Measurements from ENCODE around the gene NUP42. TPM values are rescaled to one million over a fixed set of nuclear protein-coding genes. Genes with fewer than 3 reads are reported as not detected.
"Not testable (repeated sequence)": the region's sequence is repeated elsewhere in the genome, so short reads cannot be mapped to it uniquely, and the experiment has no call there.

NUP42 gene
- total RNA-seq, 1 donor from 2014 or later = 20.8 TPM

DNA sequence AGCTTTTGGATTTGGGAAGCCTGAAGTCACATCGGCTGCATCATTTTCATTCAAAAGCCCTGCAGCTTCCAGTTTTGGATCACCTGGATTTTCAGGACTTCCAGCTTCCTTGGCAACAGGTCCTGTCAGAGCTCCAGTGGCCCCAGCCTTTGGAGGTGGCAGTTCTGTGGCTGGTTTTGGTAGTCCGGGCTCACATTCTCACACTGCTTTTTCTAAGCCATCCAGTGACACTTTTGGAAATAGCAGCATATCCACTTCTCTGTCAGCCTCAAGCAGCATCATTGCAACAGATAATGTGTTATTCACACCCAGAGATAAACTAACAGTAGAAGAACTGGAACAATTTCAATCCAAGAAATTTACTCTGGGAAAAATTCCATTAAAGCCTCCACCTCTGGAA lies 18.5 kb downstream of the NUP42 start:
- no peak for DNase-seq (ENCODE audit: low spot score)

GRCh38 chr7:23204241-23204640 lies 22.4 kb downstream of the NUP42 start:
- no peak for DNase-seq (ENCODE audit: low spot score)

DNA sequence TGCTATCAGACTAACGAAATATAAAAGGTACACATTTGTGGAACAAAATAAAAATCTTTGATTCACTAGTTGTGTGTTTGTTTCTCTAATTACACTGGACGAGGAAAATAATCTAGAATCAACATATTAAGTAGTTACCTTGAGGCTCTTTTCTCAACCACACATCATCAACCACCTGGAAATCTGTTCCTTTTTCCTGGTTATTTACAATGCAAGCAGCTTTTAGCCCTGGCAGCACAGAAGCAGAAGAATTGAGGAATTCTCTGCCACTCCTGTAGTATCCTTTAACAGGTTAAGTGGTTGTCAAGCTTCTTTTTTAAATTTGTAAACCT lies 23.7 kb downstream of the NUP42 start:
- no peak for DNase-seq (ENCODE audit: low spot score)

GRCh38 chr7:23205909-23206767 lies 24.3 kb downstream of the NUP42 start:
- no peak for DNase-seq (ENCODE audit: low spot score)

GRCh38 chr7:23207021-23207420 lies 25.2 kb downstream of the NUP42 start:
- no peak for DNase-seq (ENCODE audit: low spot score)

GRCh38 chr7:23207884-23208283 lies 26.0 kb downstream of the NUP42 start:
- no peak for DNase-seq (ENCODE audit: low spot score)

DNA sequence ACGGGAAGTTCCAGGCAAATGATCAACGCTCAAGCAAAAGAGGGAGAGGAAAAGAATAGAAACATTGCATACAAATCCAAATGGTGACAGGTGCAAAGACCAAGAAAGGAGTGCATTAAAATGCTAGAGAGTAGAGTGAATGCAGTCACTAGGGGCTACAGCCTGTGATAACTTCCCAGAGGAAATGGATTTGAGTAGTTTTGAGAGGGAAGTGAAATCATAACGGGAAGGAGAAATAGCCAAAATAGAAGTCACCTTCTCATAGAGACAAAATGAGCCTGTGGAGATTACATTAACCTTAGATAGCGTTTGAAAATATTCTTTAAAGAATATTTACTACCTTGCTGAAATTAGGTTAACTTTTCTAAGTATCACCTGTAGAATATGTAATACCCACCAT lies 26.5 kb downstream of the NUP42 start:
- no peak for DNase-seq (ENCODE audit: low spot score)

GRCh38 chr7:23210506-23210905 lies 28.7 kb downstream of the NUP42 start:
- DNase-seq (ENCODE audit: low spot score) = no peak

- no peak for DNase-seq (ENCODE audit: low spot score)
Measured at GRCh38 chr7:23211589-23211988, 29.7 kb downstream of the NUP42 start.

GRCh38 chr7:23212395-23212794 lies 30.5 kb downstream of the NUP42 start:
- DNase-seq (ENCODE audit: low spot score) = no peak

- DNase-seq (ENCODE audit: low spot score) = no peak
Measured at GRCh38 chr7:23212841-23213240, 31.0 kb downstream of the NUP42 start.

DNA sequence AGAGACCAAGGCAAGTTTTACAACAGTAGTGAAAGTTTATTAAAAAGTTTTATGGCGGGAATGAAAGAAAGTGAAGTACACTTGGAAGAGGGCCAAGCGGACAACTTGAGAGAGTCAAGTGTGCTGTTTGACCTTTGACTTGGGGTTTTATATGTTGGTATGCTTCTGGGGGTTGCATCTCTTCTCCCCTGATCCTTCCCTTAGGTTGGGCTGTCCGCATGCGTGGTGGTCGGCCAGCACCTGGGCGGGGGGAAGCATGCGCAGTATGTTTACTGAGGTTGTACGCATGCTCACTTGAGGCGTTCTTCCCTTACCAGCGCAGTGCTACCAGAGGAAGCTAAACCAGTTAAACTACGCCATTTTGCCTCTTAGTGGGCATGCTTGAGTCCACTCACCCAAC lies 31.9 kb downstream of the NUP42 start:
- DNase-seq (ENCODE audit: low spot score) = no peak

- DNase-seq (ENCODE audit: low spot score) = no peak
Measured at GRCh38 chr7:23214423-23214822, 32.6 kb downstream of the NUP42 start.

GRCh38 chr7:23214938-23215337 lies 33.1 kb downstream of the NUP42 start:
- no peak for DNase-seq (ENCODE audit: low spot score)

DNA sequence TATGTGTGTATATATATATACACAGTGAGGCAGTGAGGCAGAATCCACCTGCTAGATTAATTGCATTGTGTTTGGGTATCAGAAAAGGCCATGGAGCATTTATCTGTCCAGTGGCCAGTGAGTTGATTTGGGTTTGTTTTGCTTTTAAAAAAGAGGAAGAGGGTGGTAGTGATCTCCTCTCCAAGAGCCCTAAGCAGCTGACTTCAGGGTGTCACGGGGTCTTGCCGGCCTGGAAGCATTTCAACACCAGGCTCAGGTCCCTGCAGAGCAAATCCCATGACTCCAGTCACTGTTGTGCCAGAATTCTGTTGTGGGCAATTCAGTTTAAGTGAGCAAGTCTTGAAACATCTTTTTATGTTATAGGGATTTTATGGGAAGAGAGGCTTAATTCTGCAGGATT lies 34.2 kb downstream of the NUP42 start:
- no peak for DNase-seq (ENCODE audit: low spot score)

GRCh38 chr7:23218196-23218595 lies 36.3 kb downstream of the NUP42 start:
- no peak for DNase-seq (ENCODE audit: low spot score)

GRCh38 chr7:23220690-23221305 lies 39.0 kb downstream of the NUP42 start:
- DNase-seq (ENCODE audit: low spot score) = no peak

- no peak for DNase-seq (ENCODE audit: low spot score)
Measured at GRCh38 chr7:23222439-23223030, 40.7 kb downstream of the NUP42 start.

DNA sequence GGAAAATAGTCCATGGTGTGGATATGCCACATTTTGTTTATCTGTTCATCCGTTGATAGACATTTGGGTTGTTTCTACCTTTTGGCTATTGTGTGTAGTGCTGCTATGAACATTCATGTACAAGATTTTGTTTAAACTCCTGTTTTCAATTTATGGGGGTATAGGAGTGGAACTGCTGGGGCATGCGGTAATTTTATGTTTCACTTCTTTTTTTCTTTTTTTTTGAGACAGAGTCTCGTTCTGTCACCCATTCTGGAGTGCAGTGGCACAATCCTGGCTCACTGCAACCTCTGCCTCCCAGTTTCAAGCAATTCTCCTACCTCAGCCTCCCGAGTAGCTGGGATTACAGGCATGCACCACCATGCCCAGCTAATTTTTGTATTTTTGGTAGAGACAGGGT lies 42.5 kb downstream of the NUP42 start:
- not testable (repeated sequence) for DNase-seq (ENCODE audit: low spot score)

DNA sequence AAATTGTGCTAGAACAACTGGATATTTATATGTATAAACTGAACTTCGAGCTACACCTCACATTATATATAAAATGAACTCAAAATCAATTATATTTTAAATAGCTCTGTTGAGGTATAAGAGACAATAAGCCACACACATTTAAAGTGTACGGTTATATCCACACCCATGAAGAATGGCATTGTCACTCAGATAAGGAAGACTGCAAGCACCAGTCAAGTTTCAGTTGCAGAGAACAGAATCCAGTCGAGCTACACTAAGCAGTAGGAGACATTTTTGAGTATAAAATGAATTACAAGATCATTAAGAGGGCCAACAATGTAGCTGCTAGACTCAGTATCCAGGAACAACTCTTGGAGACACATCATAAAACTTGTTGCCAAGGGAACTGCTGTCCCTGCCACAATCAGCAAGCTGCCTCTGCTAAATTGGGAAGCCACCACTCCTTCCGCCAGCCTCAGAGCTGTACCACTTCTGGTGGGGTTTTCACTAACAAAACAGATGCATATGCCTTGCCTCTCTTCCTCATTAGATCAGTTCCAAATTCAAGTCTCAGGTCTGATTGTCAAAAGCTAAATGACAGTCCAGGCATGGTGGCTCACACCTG lies 45.1 kb downstream of the NUP42 start:
- DNase-seq (ENCODE audit: low spot score) = no peak

GRCh38 chr7:23228412-23228811 lies 46.6 kb downstream of the NUP42 start:
- DNase-seq (ENCODE audit: low spot score) = no peak

DNA sequence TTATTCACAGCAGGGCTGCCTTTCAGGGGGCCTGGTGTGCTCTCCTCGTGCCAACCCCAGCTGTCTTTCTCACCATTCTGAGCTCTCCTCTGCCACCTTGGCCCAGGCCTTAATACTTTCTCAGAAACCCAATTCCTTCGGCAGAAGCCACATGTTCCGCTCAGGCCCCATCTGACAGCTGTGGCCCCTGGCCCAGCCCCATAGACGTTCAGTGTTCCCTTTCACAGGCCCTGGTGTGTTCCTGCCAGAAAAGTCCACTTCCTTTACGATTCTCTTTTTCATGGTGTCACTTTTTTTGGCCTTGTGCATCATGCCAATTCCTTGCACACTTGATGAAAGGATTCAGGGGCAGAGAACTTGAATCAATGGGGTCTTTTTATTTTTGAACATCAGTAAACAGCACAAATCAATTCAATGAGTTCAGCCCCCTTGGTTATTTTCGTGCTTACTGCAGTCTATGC lies 48.8 kb downstream of the NUP42 start:
- DNase-seq (ENCODE audit: low spot score) = no peak
